DOHH2 (cell line): Measurements from ENCODE around the gene TMEM221.
A peak's percentile ranks its signal among the peaks of the same experiment; 100 is the strongest.

Experiments used
- H3F3A ChIP-seq: fragments of 200-600 bp; sonication (generic), shearing (Covaris generic); 2 replicates; pipeline ENCODE4 v1.6.0; 2016; ENCODE audit warnings: antibody characterized with exemption, mild to moderate bottlenecking; ENCODE audit not compliant: control insufficient read depth, insufficient read depth
- H3K27ac ChIP-seq: fragments of 200-600 bp; sonication (generic); 2 replicates; pipeline ENCODE4 v1.5.1; 2014; ENCODE audit warnings: low read depth, mild to moderate bottlenecking, low read length, moderate library complexity
- H3K27me3 ChIP-seq: fragments of 200-600 bp; sonication (generic); 2 replicates; pipeline ENCODE4 v1.6.1; 2014; ENCODE audit warnings: mild to moderate bottlenecking, low read length, mixed read lengths; ENCODE audit not compliant: control insufficient read depth
- H3K36me3 ChIP-seq: fragments of 200-600 bp; sonication (generic); 2 replicates; pipeline ENCODE4 v1.6.1; 2014; ENCODE audit warnings: mild to moderate bottlenecking, low read length, moderate library complexity, mixed read lengths; ENCODE audit not compliant: control insufficient read depth
- H3K4me1 ChIP-seq: fragments of 200-600 bp; sonication (generic); 2 replicates; pipeline ENCODE4 v1.6.1; 2014; ENCODE audit warnings: mild to moderate bottlenecking, low read length, mixed read lengths; ENCODE audit not compliant: control insufficient read depth
- H3K4me2 ChIP-seq: fragments of 200-600 bp; sonication (generic); 2 replicates; pipeline ENCODE4 v1.6.0; 2014; ENCODE audit warnings: mild to moderate bottlenecking, low read length, moderate library complexity
- H3K4me3 ChIP-seq: fragments of 200-600 bp; sonication (generic); 2 replicates; pipeline ENCODE4 v1.5.1; 2014; ENCODE audit warnings: mild to moderate bottlenecking, low read length, mixed read lengths
- H3K79me2 ChIP-seq: fragments of 200-600 bp; sonication (generic); 2 replicates; pipeline ENCODE4 v1.6.1; 2014; ENCODE audit warnings: mild to moderate bottlenecking, low read length, mixed read lengths; ENCODE audit not compliant: control insufficient read depth
- H3K9me2 ChIP-seq: fragments of 200-600 bp; sonication (generic); replicated peaks from 2 replicates; pipeline ENCODE4 v1.6.1; 2014; ENCODE audit warnings: mild to moderate bottlenecking, low read length, mixed read lengths; ENCODE audit not compliant: control insufficient read depth
- H3K9me3 ChIP-seq: fragments of 200-600 bp; sonication (generic); 2 replicates; pipeline ENCODE4 v1.6.1; 2014; ENCODE audit warnings: antibody characterized with exemption, low read length, mixed read lengths; ENCODE audit not compliant: control insufficient read depth, insufficient read depth
- H4K20me1 ChIP-seq: fragments of 200-600 bp; sonication (generic); 2 replicates; pipeline ENCODE4 v1.6.0; 2014; ENCODE audit warnings: low read depth, mild to moderate bottlenecking, antibody characterized with exemption, low read length, moderate library complexity; ENCODE audit not compliant: control insufficient read depth, insufficient read depth
- CTCF ChIP-seq: fragments of 200-600 bp; sonication (generic); IDR thresholded peaks from one replicate; pipeline ENCODE4 v1.5.1; 2014; ENCODE audit warnings: antibody characterized with exemption, mild to moderate bottlenecking, low read depth, low read length; ENCODE audit not compliant: poor library complexity, severe bottlenecking
- EZH2phosphoT487 ChIP-seq: fragments of 200-600 bp; sonication (generic); IDR thresholded peaks from 2 replicates; pipeline ENCODE4 v1.6.1; 2017; ENCODE audit warnings: borderline replicate concordance, mild to moderate bottlenecking, antibody characterized with exemption, low read length, moderate library complexity, mixed read lengths

Gene TMEM221

GRCh38 chr19:17489392-17490030, 41.0 kb upstream of the TMEM221 start:
- H4K20me1 ChIP-seq = no peaks in the 10 kb centered on the region
- H3F3A ChIP-seq = no peaks in the 10 kb centered on the region; the same call in 1 of the 2 replicates
- H3K4me2 ChIP-seq = peak overlapping the region; percentile 88; the same call in 1 of the 2 replicates
- no peaks in the 10 kb centered on the region for H3K79me2 ChIP-seq
- H3K36me3 ChIP-seq = no peaks in the 10 kb centered on the region
- no peak overlapping the region for H3K4me3 ChIP-seq
- H3K9me2 ChIP-seq = no peaks in the 10 kb centered on the region
- no peaks in the 10 kb centered on the region for H3K9me3 ChIP-seq
- H3K4me1 ChIP-seq = peaks cover 22% of the 10 kb centered on the region
- H3K27ac ChIP-seq = no peak overlapping the region
- TF ChIP-seq EZH2phosphoT487 (no peak), CTCF (peak; percentile 45)
- H3K27me3 ChIP-seq = no peaks in the 10 kb centered on the region

- H3K4me1 ChIP-seq = peaks cover 22% of the 10 kb centered on the region
- H3K9me2 ChIP-seq = no peaks in the 10 kb centered on the region
- H3K4me2 ChIP-seq = peak overlapping the region; percentile 88
- no peaks in the 10 kb centered on the region for H3K27me3 ChIP-seq
- H3K4me3 ChIP-seq = peak overlapping the region; percentile 75
- H3F3A ChIP-seq = no peaks in the 10 kb centered on the region; the same call in 1 of the 2 replicates
- no peaks in the 10 kb centered on the region for H4K20me1 ChIP-seq
- H3K36me3 ChIP-seq = no peaks in the 10 kb centered on the region
- no peaks in the 10 kb centered on the region for H3K79me2 ChIP-seq
- H3K27ac ChIP-seq = no peak overlapping the region
- no peak for TF ChIP-seq EZH2phosphoT487
- TF ChIP-seq CTCF = peak; percentile 82
- no peaks in the 10 kb centered on the region for H3K9me3 ChIP-seq
Observed at GRCh38 chr19:17488593-17489391, 40.3 kb upstream of the TMEM221 start.

GRCh38 chr19:17487284-17488121, 39.0 kb upstream of the TMEM221 start:
- TF ChIP-seq EZH2phosphoT487 = no peak
- no peak for TF ChIP-seq CTCF
- H3K9me3 ChIP-seq = no peaks in the 10 kb centered on the region
- H3K36me3 ChIP-seq = no peaks in the 10 kb centered on the region
- no peak overlapping the region for H3K27ac ChIP-seq
- H3K4me1 ChIP-seq = peaks cover 22% of the 10 kb centered on the region
- no peaks in the 10 kb centered on the region for H3F3A ChIP-seq
- H3K4me3 ChIP-seq = no peak overlapping the region
- no peaks in the 10 kb centered on the region for H3K79me2 ChIP-seq
- H4K20me1 ChIP-seq = no peaks in the 10 kb centered on the region
- H3K4me2 ChIP-seq = peak overlapping the region; percentile 88; the same call in 1 of the 2 replicates
- no peaks in the 10 kb centered on the region for H3K27me3 ChIP-seq
- no peaks in the 10 kb centered on the region for H3K9me2 ChIP-seq
